ENCODE measurements around the gene ARHGAP26. TPM values are rescaled to one million over a fixed set of nuclear protein-coding genes. Genes with fewer than 3 reads are reported as not detected.
A peak's percentile ranks its signal among the peaks of the same experiment; 100 is the strongest.

Gene ARHGAP26
- total RNA-seq, 6 experiments from 2014 or later = 6.7 to 14.5 (median 8.3) TPM

GRCh38 chr5:143229896-143230675, 459.9 kb downstream of the ARHGAP26 start:
- Histone ChIP-seq H3K4me3 (no peak overlapping the region), H3K27ac (peak overlapping the region; percentile 66 to 96 (median 77)), H3K36me3 (no peaks in the 10 kb centered on the region), H3K9me3 (no peaks in the 10 kb centered on the region), H3K4me1 (peaks cover 0 to 63% (median 21%) of the 10 kb centered on the region in 4 donors), H3K27me3 (no peaks in the 10 kb centered on the region)
- TF ChIP-seq CTCF (IDR thresholded peaks at IDR 0.05) (no peak), POLR2A (IDR thresholded peaks at IDR 0.05) (no peak)
- peak; percentile 27 to 36 (median 34) for ATAC-seq
- intact Hi-C loops (cut with DNase I) = no loop called here
- WGBS (ENCODE audit: insufficient coverage, low coverage, low lambda C conversion rate, missing lambda C conversion rate) = 26% methylated on average over 9 of the region's 10 CpGs
- peak in 2 of 3 donors; percentile 45 to 56 for DNase-seq

GRCh38 chr5:143230676-143230996, 460.5 kb downstream of the ARHGAP26 start:
- Histone ChIP-seq H3K9me3 (no peaks in the 10 kb centered on the region), H3K36me3 (no peaks in the 10 kb centered on the region), H3K4me1 (peaks cover 0 to 68% (median 23%) of the 10 kb centered on the region in 4 donors), H3K27me3 (no peaks in the 10 kb centered on the region), H3K4me3 (no peak overlapping the region), H3K27ac (peak overlapping the region; percentile 66 to 96 (median 77))
- WGBS (ENCODE audit: insufficient coverage, low coverage, low lambda C conversion rate, missing lambda C conversion rate) = 83% methylated on average over 6 of the region's 6 CpGs
- no peak for TF ChIP-seq POLR2A (IDR thresholded peaks at IDR 0.05)
- no peak for TF ChIP-seq CTCF (IDR thresholded peaks at IDR 0.05)
- intact Hi-C loops (cut with DNase I) = no loop called here
- DNase-seq = no peak
- ATAC-seq = no peak

- DNase-seq = no peak
- H3K27me3 ChIP-seq = no peaks in the 10 kb centered on the region
- intact Hi-C loops (cut with DNase I) = no loop called here
- TF ChIP-seq POLR2A (IDR thresholded peaks at IDR 0.05) (no peak), CTCF (IDR thresholded peaks at IDR 0.05) (no peak)
- no peak overlapping the region for H3K4me3 ChIP-seq
- ATAC-seq = no peak
- H3K36me3 ChIP-seq = no peaks in the 10 kb centered on the region
- H3K27ac ChIP-seq = peak overlapping the region; percentile 9 to 96 (median 25)
- 60% methylated on average over 1 of the region's 3 CpGs for WGBS (ENCODE audit: insufficient coverage, low coverage, low lambda C conversion rate, missing lambda C conversion rate)
- peaks cover 0 to 68% (median 23%) of the 10 kb centered on the region in 4 donors for H3K4me1 ChIP-seq
- no peaks in the 10 kb centered on the region for H3K9me3 ChIP-seq
Measured at GRCh38 chr5:143231416-143231815, 461.2 kb downstream of the ARHGAP26 start.

GRCh38 chr5:143231973-143232812, 462.0 kb downstream of the ARHGAP26 start:
- no peaks in the 10 kb centered on the region for H3K9me3 ChIP-seq
- H3K27me3 ChIP-seq = no peaks in the 10 kb centered on the region
- ATAC-seq (peak in 3 of 4 donors; percentile 13 to 28 (median 13)), DNase-seq (no peak)
- WGBS (ENCODE audit: insufficient coverage, low coverage, low lambda C conversion rate, missing lambda C conversion rate) = 71% methylated on average over 6 of the region's 7 CpGs
- H3K4me1 ChIP-seq = peaks cover 0 to 68% (median 23%) of the 10 kb centered on the region in 4 donors
- intact Hi-C loops (cut with DNase I) = no loop called here
- TF ChIP-seq POLR2A (IDR thresholded peaks at IDR 0.05) = no peak
- no peak for TF ChIP-seq CTCF (IDR thresholded peaks at IDR 0.05)
- H3K4me3 ChIP-seq = no peak overlapping the region
- peak overlapping the region; percentile 9 to 96 (median 25) for H3K27ac ChIP-seq
- no peaks in the 10 kb centered on the region for H3K36me3 ChIP-seq
